OCI-LY1 (cell line): ENCODE data around the gene TMEM121.

Source experiments
- H2AFZ ChIP-seq: fragments of 200-600 bp; sonication (generic), shearing (Covaris generic); 2 replicates; pipeline ENCODE4 v1.6.0; 2014; ENCODE audit warnings: antibody characterized with exemption, mild to moderate bottlenecking, low read length
- H3F3A ChIP-seq: fragments of 200-600 bp; sonication (generic), shearing (Covaris generic); 2 replicates; pipeline ENCODE4 v1.6.0; 2014; ENCODE audit warnings: mild to moderate bottlenecking, antibody characterized with exemption, low read length, moderate library complexity; ENCODE audit not compliant: insufficient read depth
- H3K27ac ChIP-seq: fragments of 200-600 bp; sonication (generic); 2 replicates; pipeline ENCODE4 v1.5.1; 2014; ENCODE audit warnings: low read length, mixed run types, mild to moderate bottlenecking, low read depth; ENCODE audit not compliant: poor library complexity, severe bottlenecking
- H3K27me3 ChIP-seq: fragments of 200-600 bp; sonication (generic); 2 replicates; pipeline ENCODE4 v1.6.0; 2014; ENCODE audit warnings: antibody characterized with exemption, mild to moderate bottlenecking, low read length, moderate library complexity; ENCODE audit not compliant: insufficient read depth
- H3K36me3 ChIP-seq: fragments of 200-600 bp; sonication (generic); 2 replicates; pipeline ENCODE4 v1.6.1; 2014; ENCODE audit warnings: mild to moderate bottlenecking, antibody characterized with exemption, low read length, moderate library complexity, mixed read lengths; ENCODE audit not compliant: insufficient read depth
- H3K4me1 ChIP-seq: fragments of 200-600 bp; sonication (generic); 2 replicates; pipeline ENCODE4 v1.5.1; 2014; ENCODE audit warnings: mild to moderate bottlenecking, low read length, moderate library complexity; ENCODE audit not compliant: insufficient read depth, severe bottlenecking
- H3K4me2 ChIP-seq: fragments of 200-600 bp; sonication (generic), shearing (Covaris generic); 2 replicates; pipeline ENCODE4 v1.6.1; 2014; ENCODE audit warnings: low read length
- H3K4me3 ChIP-seq: fragments of 200-600 bp; sonication (generic); 2 replicates; pipeline ENCODE4 v1.5.1; 2014; ENCODE audit warnings: low read length, low read depth, mild to moderate bottlenecking, mixed read lengths; ENCODE audit not compliant: poor library complexity, severe bottlenecking
- H3K79me2 ChIP-seq: fragments of 200-600 bp; shearing (Covaris generic); 2 replicates; pipeline ENCODE4 v1.6.1; 2016; ENCODE audit warnings: mixed run types, low read length, mixed read lengths; ENCODE audit not compliant: insufficient read depth
- H3K9ac ChIP-seq: fragments of 200-600 bp; sonication (generic), shearing (Covaris generic); 2 replicates; pipeline ENCODE4 v1.6.1; 2014; ENCODE audit warnings: mild to moderate bottlenecking, low read length, mixed read lengths
- H3K9me2 ChIP-seq: fragments of 200-600 bp; sonication (generic), shearing (Covaris generic); 2 replicates; pipeline ENCODE4 v1.6.1; 2014; ENCODE audit warnings: low read depth, mild to moderate bottlenecking, low read length, mixed read lengths
- H3K9me3 ChIP-seq: fragments of 200-600 bp; shearing (Covaris generic); 2 replicates; pipeline ENCODE4 v1.6.1; 2014; ENCODE audit warnings: low read length, mixed read lengths
- H4K20me1 ChIP-seq: fragments of 200-600 bp; sonication (generic), shearing (Covaris generic); 2 replicates; pipeline ENCODE4 v1.6.0; 2016; ENCODE audit warnings: mild to moderate bottlenecking, low read length; ENCODE audit not compliant: insufficient read depth
- EZH2 ChIP-seq: fragments of 200-600 bp; sonication (generic), shearing (Covaris generic); IDR thresholded peaks from 2 replicates; pipeline ENCODE4 v1.8.0; 2017; ENCODE audit warnings: borderline replicate concordance, mixed run types, mild to moderate bottlenecking, antibody characterized with exemption, low read length, moderate library complexity, mixed read lengths
- TF ChIP-seq, protein P1 (sequence below): fragments of 200-600 bp; sonication (generic), shearing (Covaris generic); IDR thresholded peaks from 2 replicates; pipeline ENCODE4 v1.5.1; 2017; ENCODE audit warnings: mild to moderate bottlenecking, antibody characterized with exemption, low read length, moderate library complexity, mixed read lengths

TMEM121 gene

DNA sequence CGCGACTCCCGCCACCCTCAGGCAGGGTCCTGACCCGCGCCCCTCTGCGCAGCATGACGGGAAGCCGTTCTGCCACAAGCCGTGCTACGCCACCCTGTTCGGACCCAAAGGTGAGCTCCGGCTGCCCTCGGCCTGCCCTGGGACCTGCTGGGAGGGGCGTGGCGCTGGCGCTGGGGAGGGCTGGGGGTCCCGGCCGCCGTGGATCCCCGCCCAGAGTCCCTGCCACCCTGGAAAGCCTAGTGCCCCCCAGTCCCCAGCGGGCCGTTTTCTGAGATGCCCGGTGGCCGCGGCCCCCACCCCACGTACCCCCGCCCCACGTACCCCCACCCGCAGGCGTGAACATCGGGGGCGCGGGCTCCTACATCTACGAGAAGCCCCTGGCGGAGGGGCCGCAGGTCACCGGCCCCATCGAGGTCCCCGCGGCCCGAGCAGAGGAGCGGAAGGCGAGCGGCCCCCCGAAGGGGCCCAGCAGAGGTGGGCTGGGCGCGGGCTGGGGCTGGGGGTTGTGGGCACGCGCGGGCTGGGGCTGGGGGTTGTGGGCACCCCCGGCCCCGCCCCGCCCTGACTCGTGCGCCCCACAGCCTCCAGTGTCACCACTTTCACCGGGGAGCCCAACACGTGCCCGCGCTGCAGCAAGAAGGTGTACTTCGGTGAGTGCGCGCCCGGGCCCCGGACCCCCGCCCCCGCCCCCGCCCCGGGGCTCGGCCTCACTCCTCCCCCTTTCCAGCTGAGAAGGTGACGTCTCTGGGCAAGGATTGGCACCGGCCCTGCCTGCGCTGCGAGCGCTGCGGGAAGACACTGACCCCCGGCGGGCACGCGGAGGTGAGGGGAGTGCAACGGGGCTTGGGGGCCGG, 47.8 kb upstream of the TMEM121 start:
- peaks cover 36% of the 10 kb centered on the region; the same call in 1 of the 2 replicates for H3K27me3 ChIP-seq
- no peaks in the 10 kb centered on the region for H3K9me3 ChIP-seq
- TF ChIP-seq, protein P1, sequence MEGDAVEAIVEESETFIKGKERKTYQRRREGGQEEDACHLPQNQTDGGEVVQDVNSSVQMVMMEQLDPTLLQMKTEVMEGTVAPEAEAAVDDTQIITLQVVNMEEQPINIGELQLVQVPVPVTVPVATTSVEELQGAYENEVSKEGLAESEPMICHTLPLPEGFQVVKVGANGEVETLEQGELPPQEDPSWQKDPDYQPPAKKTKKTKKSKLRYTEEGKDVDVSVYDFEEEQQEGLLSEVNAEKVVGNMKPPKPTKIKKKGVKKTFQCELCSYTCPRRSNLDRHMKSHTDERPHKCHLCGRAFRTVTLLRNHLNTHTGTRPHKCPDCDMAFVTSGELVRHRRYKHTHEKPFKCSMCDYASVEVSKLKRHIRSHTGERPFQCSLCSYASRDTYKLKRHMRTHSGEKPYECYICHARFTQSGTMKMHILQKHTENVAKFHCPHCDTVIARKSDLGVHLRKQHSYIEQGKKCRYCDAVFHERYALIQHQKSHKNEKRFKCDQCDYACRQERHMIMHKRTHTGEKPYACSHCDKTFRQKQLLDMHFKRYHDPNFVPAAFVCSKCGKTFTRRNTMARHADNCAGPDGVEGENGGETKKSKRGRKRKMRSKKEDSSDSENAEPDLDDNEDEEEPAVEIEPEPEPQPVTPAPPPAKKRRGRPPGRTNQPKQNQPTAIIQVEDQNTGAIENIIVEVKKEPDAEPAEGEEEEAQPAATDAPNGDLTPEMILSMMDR = no peak
- no peak for TF ChIP-seq EZH2
- H3K4me3 ChIP-seq = no peak overlapping the region
- no peaks in the 10 kb centered on the region for H3K9me2 ChIP-seq
- H3F3A ChIP-seq = no peaks in the 10 kb centered on the region
- H3K9ac ChIP-seq = no peak overlapping the region
- H2AFZ ChIP-seq = no peak overlapping the region
- H4K20me1 ChIP-seq = no peaks in the 10 kb centered on the region
- H3K36me3 ChIP-seq = no peaks in the 10 kb centered on the region
- no peak overlapping the region for H3K4me2 ChIP-seq
- H3K4me1 ChIP-seq = peaks cover 25% of the 10 kb centered on the region
- no peaks in the 10 kb centered on the region for H3K79me2 ChIP-seq
- no peak overlapping the region for H3K27ac ChIP-seq

DNA sequence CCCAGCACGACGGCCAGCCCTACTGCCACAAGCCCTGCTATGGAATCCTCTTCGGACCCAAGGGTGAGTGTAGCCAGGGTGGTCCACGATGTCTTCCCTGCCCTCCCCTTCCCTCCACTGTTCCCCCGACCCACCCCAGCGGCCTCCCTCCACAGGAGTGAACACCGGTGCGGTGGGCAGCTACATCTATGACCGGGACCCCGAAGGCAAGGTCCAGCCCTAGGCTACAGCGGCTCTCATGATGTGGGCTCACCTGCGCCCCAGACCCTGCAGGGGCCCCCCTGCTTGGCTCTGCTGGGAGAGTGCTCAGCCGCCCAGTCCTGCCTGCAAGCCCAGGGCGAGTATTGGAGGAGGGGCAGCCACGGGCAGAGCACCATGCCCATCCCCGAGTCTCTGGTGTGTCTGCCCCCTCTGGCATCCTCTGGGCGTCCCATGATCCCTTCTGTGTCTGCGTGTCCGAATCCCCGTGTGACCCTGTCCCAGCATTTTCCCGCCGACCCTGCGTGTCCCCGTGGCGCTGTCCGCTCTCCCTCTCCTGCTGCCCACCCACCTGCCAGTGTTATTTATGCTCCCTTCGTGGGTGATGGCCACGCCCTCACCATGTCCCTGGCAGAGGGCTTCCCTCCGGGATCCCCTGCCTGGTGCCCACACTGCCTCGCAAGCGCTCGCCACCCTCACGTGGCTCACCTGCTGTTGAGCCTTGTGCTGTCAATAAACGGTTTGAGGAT, 46.8 kb upstream of the TMEM121 start:
- Histone ChIP-seq H3K4me3 (no peak overlapping the region), H4K20me1 (no peaks in the 10 kb centered on the region), H3K9me3 (no peaks in the 10 kb centered on the region), H3K9ac (no peak overlapping the region), H3F3A (no peaks in the 10 kb centered on the region), H3K27ac (no peak overlapping the region), H3K36me3 (no peaks in the 10 kb centered on the region), H3K4me2 (no peak overlapping the region), H3K9me2 (no peaks in the 10 kb centered on the region), H3K79me2 (no peaks in the 10 kb centered on the region), H3K27me3 (peaks cover 38% of the 10 kb centered on the region), H3K4me1 (peaks cover 25% of the 10 kb centered on the region), H2AFZ (no peak overlapping the region)
- no peak for TF ChIP-seq EZH2
- TF ChIP-seq, protein P1 = no peak

DNA sequence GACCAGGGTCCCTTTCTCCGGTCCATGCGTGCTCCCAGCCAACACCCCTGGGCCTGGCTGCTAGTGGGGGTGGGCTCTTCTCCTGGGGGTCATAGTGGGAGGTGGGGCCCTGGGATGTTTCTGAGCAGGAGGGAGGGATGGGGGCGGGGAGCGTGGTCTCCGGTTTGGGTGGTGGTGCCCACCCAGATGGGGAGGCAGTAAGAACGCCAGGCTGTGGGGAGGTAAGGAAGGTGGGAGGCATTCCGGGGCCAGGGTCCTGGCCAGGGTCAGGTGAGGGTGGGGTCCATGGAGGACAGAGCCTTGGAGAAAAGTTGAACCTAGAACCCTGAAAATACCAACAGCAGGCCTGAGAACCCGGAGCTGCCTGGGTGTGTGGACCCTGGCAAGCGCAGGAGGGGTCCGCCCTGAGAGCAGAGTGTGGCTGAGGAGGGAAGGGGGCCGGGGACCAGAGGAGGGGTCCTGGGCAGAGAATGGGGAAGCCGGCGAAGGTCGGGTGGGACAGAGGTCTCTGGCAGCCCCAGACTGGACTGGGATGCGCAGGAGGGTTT, 46.1 kb upstream of the TMEM121 start:
- Histone ChIP-seq H3K9me2 (no peaks in the 10 kb centered on the region), H3K27me3 (peaks cover 37% of the 10 kb centered on the region), H3K27ac (no peak overlapping the region), H2AFZ (no peak overlapping the region), H3K9me3 (no peaks in the 10 kb centered on the region), H3K4me3 (no peak overlapping the region), H3K79me2 (no peaks in the 10 kb centered on the region), H3K36me3 (no peaks in the 10 kb centered on the region), H4K20me1 (no peaks in the 10 kb centered on the region), H3K4me1 (peaks cover 18% of the 10 kb centered on the region), H3K9ac (no peak overlapping the region), H3K4me2 (no peak overlapping the region), H3F3A (no peaks in the 10 kb centered on the region)
- TF ChIP-seq EZH2 = no peak
